H9 (cell line): ENCODE data around the gene RNF220. TPM values are rescaled to one million over a fixed set of nuclear protein-coding genes. Genes with fewer than 3 reads are reported as not detected.

Source experiments
- DNase-seq: peaks from one replicate; pipeline ENCODE4 v3.0.0-alpha.2; 2017
- H2AFZ ChIP-seq: one replicate; pipeline ENCODE4 v1.6.1; 2013; ENCODE audit warnings: mild to moderate bottlenecking, low read length, control low read depth, moderate library complexity
- H2AK5ac ChIP-seq: 2 replicates; pipeline ENCODE4 v1.6.1; 2013; ENCODE audit warnings: low read length, control low read depth, mixed read lengths; ENCODE audit not compliant: insufficient read length
- H2BK120ac ChIP-seq: one replicate; pipeline ENCODE4 v1.6.1; 2013; ENCODE audit warnings: low read depth, mild to moderate bottlenecking, low read length, control low read depth, inconsistent platforms; ENCODE audit not compliant: poor library complexity, severe bottlenecking
- H2BK12ac ChIP-seq: 2 replicates; pipeline ENCODE4 v1.6.1; 2013; ENCODE audit warnings: low read length, control low read depth, mixed read lengths, low read depth; ENCODE audit not compliant: insufficient read length
- H2BK15ac ChIP-seq: 2 replicates; pipeline ENCODE4 v1.6.1; 2013; ENCODE audit warnings: low read depth, low read length, control low read depth
- H2BK20ac ChIP-seq: one replicate; pipeline ENCODE4 v1.6.1; 2013; ENCODE audit warnings: low read depth, mild to moderate bottlenecking, low read length, control low read depth, inconsistent platforms; ENCODE audit not compliant: poor library complexity, severe bottlenecking
- H2BK5ac ChIP-seq: 2 replicates; pipeline ENCODE4 v1.6.1; 2013; ENCODE audit warnings: low read length, control low read depth, mixed read lengths; ENCODE audit not compliant: insufficient read length
- H3K14ac ChIP-seq: 2 replicates; pipeline ENCODE4 v1.6.1; 2013; ENCODE audit warnings: low read length, control low read depth; ENCODE audit not compliant: insufficient read depth
- H3K18ac ChIP-seq: 2 replicates; pipeline ENCODE4 v1.6.1; 2013; ENCODE audit warnings: low read depth, mild to moderate bottlenecking, mixed read lengths, low read length, control low read depth; ENCODE audit not compliant: insufficient read length
- H3K23ac ChIP-seq: 2 replicates; pipeline ENCODE4 v1.6.1; 2013; ENCODE audit warnings: low read length, control low read depth, mixed read lengths, low read depth; ENCODE audit not compliant: insufficient read length
- H3K23me2 ChIP-seq: 2 replicates; pipeline ENCODE4 v1.6.1; 2013; ENCODE audit warnings: low read depth, mild to moderate bottlenecking, mixed read lengths, low read length, control low read depth; ENCODE audit not compliant: insufficient read length, poor library complexity, severe bottlenecking
- H3K27ac ChIP-seq: 2 replicates; pipeline ENCODE4 v1.5.1; 2013; ENCODE audit warnings: low read length, control low read depth, mixed read lengths, low read depth; ENCODE audit not compliant: insufficient read length
- H3K27me3 ChIP-seq: 2 replicates; pipeline ENCODE4 v1.6.1; 2013; ENCODE audit warnings: low read length, control low read depth, inconsistent platforms; ENCODE audit not compliant: insufficient read depth
- H3K4ac ChIP-seq: 2 replicates; pipeline ENCODE4 v1.6.1; 2013; ENCODE audit warnings: low read depth, mild to moderate bottlenecking, control low read depth, inconsistent platforms, low read length, moderate library complexity
- H3K4me1 ChIP-seq: 2 replicates; pipeline ENCODE4 v1.6.1; 2013; ENCODE audit warnings: low read length, control low read depth, inconsistent platforms; ENCODE audit not compliant: insufficient read depth
- H3K4me2 ChIP-seq: 2 replicates; pipeline ENCODE4 v1.6.1; 2013; ENCODE audit warnings: low read length, control low read depth, mixed read lengths; ENCODE audit not compliant: insufficient read length, insufficient read depth
- H3K56ac ChIP-seq: 2 replicates; pipeline ENCODE4 v1.6.1; 2013; ENCODE audit warnings: low read depth, mild to moderate bottlenecking, mixed read lengths, low read length, control low read depth; ENCODE audit not compliant: insufficient read length
- H3K79me1 ChIP-seq: 2 replicates; pipeline ENCODE4 v1.6.1; 2013; ENCODE audit warnings: low read depth, mild to moderate bottlenecking, moderate library complexity, low read length, control low read depth, inconsistent platforms; ENCODE audit not compliant: insufficient read depth, poor library complexity, severe bottlenecking
- H3K79me2 ChIP-seq: 2 replicates; pipeline ENCODE4 v1.6.1; 2013; ENCODE audit warnings: low read length, control low read depth, inconsistent platforms; ENCODE audit not compliant: insufficient read depth
- H3K9ac ChIP-seq: 2 replicates; pipeline ENCODE4 v1.6.1; 2013; ENCODE audit warnings: low read length, control low read depth, mixed read lengths; ENCODE audit not compliant: insufficient read length; ENCODE audit errors: extremely low read depth
- H3K9me3 ChIP-seq: one replicate; pipeline ENCODE4 v1.6.1; 2013; ENCODE audit warnings: low read depth, low read length, inconsistent platforms; ENCODE audit not compliant: control insufficient read depth
- H3T11ph ChIP-seq: one replicate; pipeline ENCODE4 v1.6.1; 2013; ENCODE audit warnings: mild to moderate bottlenecking, low read length, control low read depth, inconsistent platforms
- H4K20me1 ChIP-seq: one replicate; pipeline ENCODE4 v1.6.1; 2013; ENCODE audit not compliant: control insufficient read depth, insufficient read length, insufficient read depth
- H4K5ac ChIP-seq: 2 replicates; pipeline ENCODE4 v1.6.1; 2013; ENCODE audit warnings: low read depth, mild to moderate bottlenecking, mixed read lengths, low read length, control low read depth; ENCODE audit not compliant: insufficient read length
- H4K8ac ChIP-seq: replicated peaks from 2 replicates; pipeline ENCODE4 v1.6.1; 2013; ENCODE audit warnings: low read length, control low read depth, mixed read lengths, low read depth; ENCODE audit not compliant: insufficient read length
- H4K91ac ChIP-seq: 2 replicates; pipeline ENCODE4 v1.6.1; 2013; ENCODE audit warnings: low read depth, mild to moderate bottlenecking, moderate library complexity, mixed read lengths, low read length, control low read depth; ENCODE audit not compliant: insufficient read length
- H3K27ac Mint-ChIP-seq, 3 experiments: 2 replicates in 2 of 3; 3 replicates in 1 of 3; pipeline ENCODE4 v1.8.0; 2020 to 2021; ENCODE audit warnings: mixed read lengths in 3 of 3, mild to moderate bottlenecking in 1 of 3, moderate library complexity in 1 of 3
- H3K27me3 Mint-ChIP-seq: 2 replicates; pipeline ENCODE4 v1.8.0; 2021; ENCODE audit warnings: low read depth, mild to moderate bottlenecking, moderate library complexity, mixed read lengths
- H3K36me3 Mint-ChIP-seq, 3 experiments: 2 replicates in 2 of 3; 3 replicates in 1 of 3; pipeline ENCODE4 v1.8.0; 2020 to 2021; ENCODE audit warnings: low read depth in 3 of 3, mixed read lengths in 3 of 3; ENCODE audit not compliant: insufficient read depth in 1 of 3
- H3K4me1 Mint-ChIP-seq, 2 experiments: 2 replicates each; pipeline ENCODE4 v1.8.0; 2020; ENCODE audit warnings: mixed read lengths in 2 of 2
- H3K4me3 Mint-ChIP-seq, 2 experiments: 2 replicates in 1 of 2; 3 replicates in 1 of 2; pipeline ENCODE4 v1.8.0; 2020 to 2021; ENCODE audit warnings: mild to moderate bottlenecking in 2 of 2, mixed read lengths in 2 of 2, moderate library complexity in 1 of 2
- H3K9me3 Mint-ChIP-seq, 2 experiments: 2 replicates in 1 of 2; 3 replicates in 1 of 2; pipeline ENCODE4 v1.8.0; 2020; ENCODE audit warnings: mild to moderate bottlenecking in 2 of 2, mixed read lengths in 2 of 2, moderate library complexity in 1 of 2
- CTCF ChIP-seq: fragments of 200-600 bp; sonication (generic); conservative IDR thresholded peaks from 3 replicates; pipeline ENCODE4 v1.8.0; 2021; ENCODE audit warnings: antibody characterized with exemption, mild to moderate bottlenecking
- WGBS: extraction: QIAGEN DNeasy Blood & Tissue Kit; methylation state at CpG from one replicate; pipeline ENCODE4 v1.1.7; 2013; ENCODE audit warnings: missing lambda C conversion rate, low lambda C conversion rate, mixed read lengths; ENCODE audit not compliant: insufficient read length; ENCODE audit errors: extremely low coverage; 5-methylcytosine and 5-hydroxymethylcytosine counted together
- total RNA-seq: library from RNA; stranded (reverse); gene quantifications from 2 replicates; pipeline ENCODE4 v1.2.1, GENCODE V29; 2021

Gene RNF220
- total RNA-seq, 1 experiment from 2014 or later, result 109 TPM

GRCh38 chr1:44484155-44484688 lies 79.2 kb downstream of the RNF220 start:
- no peak overlapping the region for H3K18ac ChIP-seq
- no peak overlapping the region for H2BK20ac ChIP-seq
- H2BK120ac ChIP-seq, result no peak overlapping the region
- peaks cover 6% of the 10 kb centered on the region for H3K27me3 Mint-ChIP-seq
- H2BK15ac ChIP-seq, result no peak overlapping the region
- no peaks in the 10 kb centered on the region for H3K79me2 ChIP-seq
- peak overlapping the region in 2 of 3 experiments; percentile 20 to 38; a peak in 4 of 7 replicates for H3K27ac Mint-ChIP-seq
- H4K8ac ChIP-seq, result no peak overlapping the region
- H2AFZ ChIP-seq, result no peak overlapping the region
- peaks cover 9% of the 10 kb centered on the region; the same call in 1 of the 2 replicates for H3K4me1 ChIP-seq
- H2AK5ac ChIP-seq, result no peak overlapping the region
- no peak overlapping the region for H2BK12ac ChIP-seq
- no peak overlapping the region for H3K4ac ChIP-seq
- no peak overlapping the region for H3K4me3 Mint-ChIP-seq
- H3K27ac ChIP-seq, result no peak overlapping the region
- H4K20me1 ChIP-seq, result no peaks in the 10 kb centered on the region
- no peak overlapping the region for H4K5ac ChIP-seq
- no peak overlapping the region for H4K91ac ChIP-seq
- no peaks in the 10 kb centered on the region for H3K79me1 ChIP-seq
- no peak overlapping the region for H3K4me2 ChIP-seq
- no peaks in the 10 kb centered on the region; a peak in 1 of 7 replicates for H3K36me3 Mint-ChIP-seq
- H3K14ac ChIP-seq, result no peak overlapping the region
- H3K9me3 ChIP-seq, result no peaks in the 10 kb centered on the region
- H3K9me3 Mint-ChIP-seq, result no peaks in the 10 kb centered on the region
- H3K23ac ChIP-seq, result no peak overlapping the region
- no peak overlapping the region for H3K9ac ChIP-seq
- H3K4me1 Mint-ChIP-seq, result peaks cover 17 to 27% of the 10 kb centered on the region in 2 experiments
- H3K23me2 ChIP-seq, result no peaks in the 10 kb centered on the region
- H3K56ac ChIP-seq, result no peak overlapping the region
- DNase-seq, result peak; percentile 71
- no CpG with 5 or more reads among the region's 11 CpGs for WGBS
- H2BK5ac ChIP-seq, result no peak overlapping the region
- H3T11ph ChIP-seq, result no peak overlapping the region
- no peaks in the 10 kb centered on the region for H3K27me3 ChIP-seq
- peak; percentile 51; the same call in 2 of the 3 replicates for TF ChIP-seq CTCF
